ENCODE results near the gene TXNDC12.
"Not testable (repeated sequence)": the region's sequence is repeated elsewhere in the genome, so short reads cannot be mapped to it uniquely, and the experiment has no call there.

TXNDC12 gene

DNA sequence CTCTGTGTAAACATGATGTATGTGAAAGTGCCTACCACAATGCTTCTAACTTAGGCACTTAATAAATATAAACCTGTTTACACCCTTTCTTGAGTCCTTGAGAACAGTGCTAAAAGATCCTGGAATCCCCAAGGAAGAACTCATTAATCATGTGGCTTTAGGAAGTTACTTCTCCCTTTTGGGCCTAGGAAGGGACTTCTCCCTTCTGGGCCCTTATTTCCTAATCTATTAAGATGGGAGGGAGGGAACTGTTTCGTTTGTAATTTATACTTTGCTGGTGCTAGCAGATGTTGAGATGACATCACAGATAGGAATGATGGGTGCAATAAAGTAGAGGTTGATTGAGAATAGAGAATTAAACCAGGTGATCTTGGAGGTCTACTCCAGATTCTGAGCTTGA, 2.3 kb upstream of the TXNDC12 start:
- DNase-seq (ENCODE audit: low spot score), result no peak
- TF ChIP-seq, protein P1, sequence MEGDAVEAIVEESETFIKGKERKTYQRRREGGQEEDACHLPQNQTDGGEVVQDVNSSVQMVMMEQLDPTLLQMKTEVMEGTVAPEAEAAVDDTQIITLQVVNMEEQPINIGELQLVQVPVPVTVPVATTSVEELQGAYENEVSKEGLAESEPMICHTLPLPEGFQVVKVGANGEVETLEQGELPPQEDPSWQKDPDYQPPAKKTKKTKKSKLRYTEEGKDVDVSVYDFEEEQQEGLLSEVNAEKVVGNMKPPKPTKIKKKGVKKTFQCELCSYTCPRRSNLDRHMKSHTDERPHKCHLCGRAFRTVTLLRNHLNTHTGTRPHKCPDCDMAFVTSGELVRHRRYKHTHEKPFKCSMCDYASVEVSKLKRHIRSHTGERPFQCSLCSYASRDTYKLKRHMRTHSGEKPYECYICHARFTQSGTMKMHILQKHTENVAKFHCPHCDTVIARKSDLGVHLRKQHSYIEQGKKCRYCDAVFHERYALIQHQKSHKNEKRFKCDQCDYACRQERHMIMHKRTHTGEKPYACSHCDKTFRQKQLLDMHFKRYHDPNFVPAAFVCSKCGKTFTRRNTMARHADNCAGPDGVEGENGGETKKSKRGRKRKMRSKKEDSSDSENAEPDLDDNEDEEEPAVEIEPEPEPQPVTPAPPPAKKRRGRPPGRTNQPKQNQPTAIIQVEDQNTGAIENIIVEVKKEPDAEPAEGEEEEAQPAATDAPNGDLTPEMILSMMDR (IDR thresholded peaks at IDR 0.05; ENCODE audit: extremely low read depth, missing control alignments), result no peak

DNA sequence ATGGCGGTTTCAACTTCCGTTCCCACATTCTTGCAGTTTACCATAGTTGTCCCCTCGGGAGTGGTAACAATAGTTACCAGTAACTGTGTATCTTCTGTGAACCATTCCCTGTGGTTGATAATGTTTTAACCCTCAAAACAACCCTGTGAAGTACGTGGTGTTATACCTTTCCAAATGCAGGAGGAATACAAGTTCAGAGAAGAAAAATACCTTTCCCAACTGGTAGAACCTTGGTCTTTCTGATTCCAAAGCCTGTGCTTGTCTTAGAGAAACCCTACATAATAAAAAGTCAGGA, 1.9 kb upstream of the TXNDC12 start:
- DNase-seq (ENCODE audit: low spot score), result no peak
- TF ChIP-seq, protein P1 (IDR thresholded peaks at IDR 0.05; ENCODE audit: extremely low read depth, missing control alignments), result no peak

DNA sequence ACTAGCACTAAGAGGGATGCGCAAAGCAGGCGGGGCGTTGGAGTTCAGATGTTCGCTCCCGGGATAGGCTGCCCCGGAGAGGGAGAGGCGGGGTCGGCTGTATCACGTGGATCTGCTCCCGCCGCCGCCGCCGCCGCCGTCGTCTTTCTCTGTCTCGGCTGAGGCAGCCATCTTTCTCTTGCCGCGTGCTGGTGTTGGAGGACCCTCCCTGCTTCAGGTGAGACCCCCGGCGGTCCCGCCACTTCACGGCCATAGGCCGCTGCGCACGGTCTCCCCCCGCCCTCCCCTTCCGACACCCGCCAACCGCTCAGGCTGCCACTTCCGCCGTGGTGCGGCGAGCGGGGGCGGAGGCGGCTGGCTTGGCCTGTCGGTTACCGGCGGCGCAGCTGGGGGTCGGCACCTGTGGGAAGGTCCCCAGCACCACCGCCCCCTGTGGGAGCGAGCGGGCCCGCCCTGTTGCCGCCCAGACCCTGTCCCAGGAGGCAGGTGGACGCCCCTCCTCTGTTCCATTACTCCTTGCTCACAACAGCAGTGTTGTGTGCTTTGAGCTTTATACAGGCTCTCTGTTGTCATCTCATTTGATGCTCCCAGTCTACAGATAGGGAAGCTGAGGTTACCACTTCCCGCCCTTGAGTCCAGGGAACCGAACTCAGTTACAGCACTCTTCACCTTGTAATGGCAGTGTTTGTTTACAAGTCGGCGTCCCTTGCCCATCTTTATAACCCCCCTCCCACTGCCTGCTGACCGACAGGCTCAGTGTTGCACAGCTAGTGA, 1.4 kb upstream of the TXNDC12 start, which contains the start of gene BTF3L4:
TSS of gene BTF3L4 (plus strand) at position 133 of the 774 bp plus-strand sequence. CDS start 3,553 bp downstream, outside the sequence.
- peak; percentile 93 for DNase-seq (ENCODE audit: low spot score)
- TF ChIP-seq, protein P1 (IDR thresholded peaks at IDR 0.05; ENCODE audit: extremely low read depth, missing control alignments), result no peak

DNA sequence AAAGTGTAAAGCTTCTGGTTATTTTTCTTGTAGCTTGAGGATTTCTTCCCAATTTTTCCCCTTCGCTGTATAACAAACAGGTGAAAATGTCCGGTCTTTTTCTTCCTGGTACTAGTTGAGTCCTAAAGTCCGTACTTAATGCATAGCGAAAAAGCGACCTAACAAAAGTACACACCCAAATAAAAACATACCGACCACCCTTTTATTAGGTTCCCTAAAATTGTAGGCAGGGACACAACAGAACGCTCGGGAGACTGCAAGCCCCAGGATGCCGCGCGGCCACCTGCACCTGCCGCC, 823 bp upstream of the TXNDC12 start:
- TF ChIP-seq, protein P1 (IDR thresholded peaks at IDR 0.05; ENCODE audit: extremely low read depth, missing control alignments), result no peak
- DNase-seq (ENCODE audit: low spot score), result no peak

DNA sequence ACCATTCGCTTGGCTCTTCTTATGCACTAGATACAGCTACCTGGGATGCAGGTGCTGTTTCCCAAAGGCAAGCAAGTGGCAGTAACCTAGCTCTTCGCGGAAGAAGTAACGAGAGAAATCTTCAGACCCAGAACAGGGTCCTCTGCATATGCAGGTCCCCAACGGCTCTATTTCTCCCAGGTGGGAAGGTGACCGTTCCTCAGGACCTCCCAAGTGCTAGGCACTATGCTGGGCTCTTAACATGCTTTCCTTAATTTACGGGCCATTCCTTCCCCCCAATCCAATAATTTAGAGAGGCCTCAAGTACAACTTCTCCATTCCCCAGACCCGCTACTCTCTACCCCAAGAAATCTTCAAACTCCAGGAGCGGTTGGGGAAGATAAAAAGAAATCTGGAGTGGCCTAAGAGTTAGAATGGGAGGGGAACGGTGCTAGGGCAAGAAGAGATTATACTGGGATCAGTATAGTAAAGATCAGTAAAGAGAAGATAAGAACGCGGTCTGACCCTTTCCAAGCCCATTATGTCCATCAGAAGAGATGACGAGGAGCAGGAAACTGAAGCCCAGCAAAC, 410 bp downstream of the TXNDC12 start:
- DNase-seq (ENCODE audit: low spot score), result no peak

DNA sequence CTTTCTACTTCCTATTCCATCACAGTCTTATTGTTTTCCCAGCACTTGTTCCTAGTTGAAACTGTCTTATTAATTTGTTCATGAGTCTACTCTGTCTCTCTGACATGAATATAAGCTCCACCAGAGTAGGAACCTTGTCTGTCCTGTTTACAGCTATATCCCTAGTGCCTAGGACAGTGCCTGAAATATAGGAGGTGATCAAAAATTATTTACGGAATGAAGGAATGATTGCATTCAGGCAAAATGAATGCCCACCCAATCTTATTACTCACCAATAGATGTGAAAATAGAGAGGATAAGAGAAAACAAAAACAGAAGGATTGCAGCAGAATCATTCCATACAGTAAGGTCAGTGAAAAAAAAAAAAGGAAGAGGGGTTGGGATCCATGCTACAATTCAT, 1.1 kb downstream of the TXNDC12 start:
- TF ChIP-seq, protein P1 (IDR thresholded peaks at IDR 0.05; ENCODE audit: extremely low read depth, missing control alignments), result no peak
- no peak for DNase-seq (ENCODE audit: low spot score)

More for the DNA sequence above, 410 bp downstream of the TXNDC12 start:
- TF ChIP-seq, protein P1 (IDR thresholded peaks at IDR 0.05; ENCODE audit: extremely low read depth, missing control alignments), result no peak

DNA sequence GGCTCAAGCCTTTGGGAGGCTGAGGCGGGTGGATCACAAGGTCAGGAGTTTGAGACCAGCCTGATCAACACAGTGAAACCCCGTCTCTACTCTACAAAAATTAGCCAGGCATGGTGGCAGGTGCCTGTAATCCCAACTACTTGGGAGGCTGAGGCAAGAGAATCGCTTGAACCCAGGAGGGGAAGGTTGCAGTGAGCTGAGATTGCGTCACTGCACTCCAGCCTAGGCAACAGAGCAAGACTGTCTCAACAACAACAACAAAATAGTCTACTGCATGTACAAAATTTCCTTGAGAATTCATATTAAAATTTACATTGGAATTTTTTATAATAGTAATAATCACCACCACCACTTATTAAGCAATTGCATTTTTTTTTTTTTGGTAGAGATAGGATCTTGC, 5.7 kb downstream of the TXNDC12 start:
- not testable (repeated sequence) for DNase-seq (ENCODE audit: low spot score)

DNA sequence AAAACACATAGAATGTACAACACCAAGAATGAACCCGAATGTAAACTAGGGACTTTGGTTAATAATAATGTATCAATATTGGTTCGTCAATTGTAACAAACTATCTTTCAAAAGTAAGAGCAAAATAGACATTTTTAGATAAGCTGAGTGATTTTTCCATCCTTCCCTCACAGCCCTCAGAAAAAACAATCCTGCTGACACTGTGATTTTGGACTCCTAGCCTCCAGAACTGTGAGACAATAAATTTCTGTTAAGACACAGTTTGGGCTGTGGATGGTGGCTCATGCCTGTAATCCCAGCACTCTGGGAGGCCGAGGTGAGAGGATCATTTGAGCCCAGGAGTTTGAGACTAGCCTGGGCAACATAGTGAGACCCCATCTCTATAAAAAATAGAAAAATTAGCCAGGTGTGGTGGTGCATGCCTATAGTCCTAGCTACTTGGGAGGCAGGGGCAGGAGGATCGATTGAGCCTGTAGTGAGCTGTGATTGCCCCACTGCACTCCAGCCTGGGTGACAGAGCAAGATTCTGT, 9.3 kb downstream of the TXNDC12 start:
- DNase-seq (ENCODE audit: low spot score), result not testable (repeated sequence)
